Upper lobe of right lung (tissue), 1 donor: ENCODE measurements around the gene SCN9A. TPM values are rescaled to one million over a fixed set of nuclear protein-coding genes. Genes with fewer than 3 reads are reported as not detected.
"Not testable (repeated sequence)": the region's sequence is repeated elsewhere in the genome, so short reads cannot be mapped to it uniquely, and the experiment has no call there.

ENCODE experiments used
- ATAC-seq: fragments of 200-7000 bp; cut with Tn5 transposase; one replicate; pipeline ENCODE4 v1.9.1; 2020; ENCODE audit warnings: mild to moderate bottlenecking, moderate library complexity
- DNase-seq: peaks from one replicate; pipeline ENCODE4 v3.0.0-alpha.2; 2020
- H3K27ac ChIP-seq: fragments of 200-600 bp; one replicate; pipeline ENCODE4 v1.8.0; 2022
- H3K27me3 ChIP-seq: fragments of 200-600 bp; one replicate; pipeline ENCODE4 v1.8.0; 2022; ENCODE audit warnings: mild to moderate bottlenecking
- H3K36me3 ChIP-seq: fragments of 200-600 bp; one replicate; pipeline ENCODE4 v1.8.0; 2022
- H3K4me1 ChIP-seq: fragments of 200-600 bp; one replicate; pipeline ENCODE4 v1.8.0; 2022
- H3K4me3 ChIP-seq: fragments of 200-600 bp; one replicate; pipeline ENCODE4 v1.8.0; 2022; ENCODE audit warnings: mild to moderate bottlenecking
- H3K9me3 ChIP-seq: fragments of 200-600 bp; one replicate; pipeline ENCODE4 v1.8.0; 2022
- intact Hi-C: fragments of 100-400 bp; cut with DNase I; formaldehyde crosslinking; loops from one replicate; pipeline ENCODE4 v1.11.0; 2022
- total RNA-seq: library from RNA; stranded (reverse); fragmentation: NEBNext Ultra II Directional; extraction: Animal tissue kit (Norgen Biotek cat#: 25700); gene quantifications from one replicate; pipeline ENCODE4 v1.2.1, GENCODE V29; 2021
- TF ChIP-seq, protein P1 (sequence below): fragments of 200-600 bp; IDR thresholded peaks from one replicate; pipeline ENCODE4 v1.8.0; 2022; ENCODE audit warnings: antibody characterized with exemption
- donor health status: DM: no; HTN: yes; CAD: no; lungs with severe emphysema.

SCN9A gene
- total RNA-seq, 1 donor from 2014 or later = 10.5 TPM

DNA sequence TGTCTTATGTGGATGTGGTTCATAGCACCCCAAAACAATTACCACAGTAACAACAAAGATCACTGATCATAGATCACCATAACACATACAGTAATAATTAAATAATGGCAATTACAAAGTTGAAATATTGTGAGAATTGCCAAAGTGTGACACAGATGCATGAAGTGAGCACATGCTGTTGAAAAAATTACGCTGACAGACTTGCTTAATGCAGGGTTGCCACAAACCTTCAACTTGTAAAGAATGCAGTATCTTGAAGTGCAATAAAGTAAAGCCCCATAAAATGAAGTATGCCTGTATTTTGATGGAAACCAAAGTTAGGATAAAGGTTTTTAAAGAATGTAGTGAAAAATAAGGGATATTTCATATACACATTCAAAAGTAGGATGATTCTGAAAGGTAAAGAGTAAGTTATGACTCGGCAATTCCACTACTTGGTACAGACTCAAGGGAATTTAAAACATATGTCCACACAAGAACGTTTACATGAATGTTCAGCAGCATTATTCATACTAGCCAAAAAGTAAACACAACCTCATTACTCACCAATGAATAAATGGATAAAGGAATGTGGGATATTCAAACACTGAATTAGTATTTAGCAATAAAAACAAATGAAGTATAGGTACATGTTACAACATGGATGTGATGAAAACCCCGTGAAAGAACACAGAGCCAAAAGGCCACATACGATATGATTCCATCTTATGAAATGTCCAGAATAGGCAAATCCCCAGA, 61.6 kb downstream of the SCN9A start:
- no peak for DNase-seq
- H3K27me3 ChIP-seq = no peaks in the 10 kb centered on the region
- TF ChIP-seq, protein P1, sequence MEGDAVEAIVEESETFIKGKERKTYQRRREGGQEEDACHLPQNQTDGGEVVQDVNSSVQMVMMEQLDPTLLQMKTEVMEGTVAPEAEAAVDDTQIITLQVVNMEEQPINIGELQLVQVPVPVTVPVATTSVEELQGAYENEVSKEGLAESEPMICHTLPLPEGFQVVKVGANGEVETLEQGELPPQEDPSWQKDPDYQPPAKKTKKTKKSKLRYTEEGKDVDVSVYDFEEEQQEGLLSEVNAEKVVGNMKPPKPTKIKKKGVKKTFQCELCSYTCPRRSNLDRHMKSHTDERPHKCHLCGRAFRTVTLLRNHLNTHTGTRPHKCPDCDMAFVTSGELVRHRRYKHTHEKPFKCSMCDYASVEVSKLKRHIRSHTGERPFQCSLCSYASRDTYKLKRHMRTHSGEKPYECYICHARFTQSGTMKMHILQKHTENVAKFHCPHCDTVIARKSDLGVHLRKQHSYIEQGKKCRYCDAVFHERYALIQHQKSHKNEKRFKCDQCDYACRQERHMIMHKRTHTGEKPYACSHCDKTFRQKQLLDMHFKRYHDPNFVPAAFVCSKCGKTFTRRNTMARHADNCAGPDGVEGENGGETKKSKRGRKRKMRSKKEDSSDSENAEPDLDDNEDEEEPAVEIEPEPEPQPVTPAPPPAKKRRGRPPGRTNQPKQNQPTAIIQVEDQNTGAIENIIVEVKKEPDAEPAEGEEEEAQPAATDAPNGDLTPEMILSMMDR = no peak
- no peak overlapping the region for H3K4me3 ChIP-seq
- no peak for ATAC-seq
- H3K4me1 ChIP-seq = no peaks in the 10 kb centered on the region
- no peaks in the 10 kb centered on the region for H3K36me3 ChIP-seq
- no peaks in the 10 kb centered on the region for H3K9me3 ChIP-seq
- no peak overlapping the region for H3K27ac ChIP-seq
- intact Hi-C loops = no loop called here

DNA sequence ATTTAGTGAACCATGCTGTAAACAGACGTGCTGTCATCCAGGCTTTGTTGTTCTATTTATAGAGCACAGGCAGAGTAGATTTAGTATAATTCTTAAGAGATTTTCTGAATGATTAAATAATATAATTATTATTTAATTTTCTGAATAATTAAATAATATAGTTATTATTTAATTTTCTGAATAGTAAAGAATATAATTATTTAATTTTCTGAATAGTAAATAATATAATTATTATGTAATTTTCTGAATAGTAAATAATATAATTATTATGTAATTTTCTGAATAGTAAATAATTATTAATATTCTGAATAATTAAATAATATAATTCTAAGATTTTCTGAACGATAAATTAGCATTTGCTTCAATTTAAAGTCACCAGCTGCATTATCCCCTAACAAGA, 62.9 kb downstream of the SCN9A start:
- H3K4me1 ChIP-seq, DNase-seq, intact Hi-C loops, H3K9me3 ChIP-seq, H3K27ac ChIP-seq, ATAC-seq, H3K27me3 ChIP-seq, H3K4me3 ChIP-seq, H3K36me3 ChIP-seq: not testable (repeated sequence)

DNA sequence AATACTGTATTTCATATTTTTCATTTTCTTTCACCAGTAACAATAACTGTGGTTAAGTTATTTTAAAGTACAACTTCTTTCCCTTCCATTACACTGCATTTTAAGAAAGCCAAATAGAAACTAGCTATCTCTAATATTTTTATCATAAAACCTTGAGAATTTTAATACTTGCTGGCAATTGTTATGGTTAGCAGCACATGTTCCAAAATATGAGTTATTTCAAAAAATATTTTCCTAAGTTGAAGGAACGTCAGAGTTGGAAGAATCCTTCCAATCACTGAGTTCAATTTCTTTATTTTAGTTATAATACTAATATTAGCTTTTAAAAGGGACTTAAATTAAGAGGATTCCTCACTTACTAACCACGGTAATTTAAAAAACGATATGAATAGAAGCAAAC, 68.4 kb downstream of the SCN9A start:
- TF ChIP-seq, protein P1 = no peak
- ATAC-seq (no peak), DNase-seq (no peak)
- Histone ChIP-seq H3K4me1 (no peaks in the 10 kb centered on the region), H3K36me3 (no peaks in the 10 kb centered on the region), H3K27me3 (no peaks in the 10 kb centered on the region), H3K4me3 (no peak overlapping the region), H3K27ac (no peak overlapping the region), H3K9me3 (no peaks in the 10 kb centered on the region)
- intact Hi-C loops = no loop called here

DNA sequence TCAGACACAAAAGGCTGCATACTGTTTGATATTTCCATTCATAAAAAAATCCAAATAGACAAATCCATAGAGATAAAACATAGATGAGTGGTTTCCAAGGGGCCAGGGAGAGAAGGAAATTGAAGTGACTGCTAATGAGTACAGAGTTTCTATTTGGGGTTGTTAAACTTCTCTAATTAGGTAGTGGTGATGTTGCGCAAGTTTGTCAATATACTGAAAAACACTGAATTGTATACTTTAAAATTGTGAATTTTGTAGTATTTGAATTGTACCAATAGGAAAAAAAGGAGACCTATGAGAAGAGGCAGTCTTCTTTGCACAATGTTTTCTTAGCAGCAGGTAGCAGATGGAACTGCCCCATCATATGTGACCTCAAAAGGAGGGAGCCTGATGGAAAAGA, 71.1 kb downstream of the SCN9A start:
- no peak overlapping the region for H3K4me3 ChIP-seq
- H3K27ac ChIP-seq = no peak overlapping the region
- DNase-seq (no peak), ATAC-seq (no peak)
- no peaks in the 10 kb centered on the region for H3K4me1 ChIP-seq
- no peaks in the 10 kb centered on the region for H3K9me3 ChIP-seq
- intact Hi-C loops = no loop called here
- no peaks in the 10 kb centered on the region for H3K27me3 ChIP-seq
- TF ChIP-seq, protein P1 = no peak
- no peaks in the 10 kb centered on the region for H3K36me3 ChIP-seq

DNA sequence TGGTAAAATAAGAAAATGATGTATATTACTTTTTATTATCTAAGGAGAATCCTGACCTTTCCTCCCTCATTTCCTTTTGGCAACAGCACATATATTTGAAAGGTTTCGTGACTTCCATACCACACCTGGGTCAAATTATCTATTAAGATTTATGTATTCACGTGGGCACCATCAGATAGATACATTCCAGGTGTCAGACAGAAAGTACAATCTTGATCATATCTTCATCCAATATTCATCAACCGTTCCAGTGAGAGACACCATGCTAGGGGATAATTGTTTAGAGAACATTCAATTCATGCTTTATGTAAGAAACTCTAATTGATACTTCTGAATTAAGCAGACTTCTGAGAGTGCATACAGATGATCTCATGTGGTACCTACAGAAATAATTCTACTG, 73.7 kb downstream of the SCN9A start:
- TF ChIP-seq, protein P1 = no peak
- no peaks in the 10 kb centered on the region for H3K4me1 ChIP-seq
- DNase-seq (no peak), ATAC-seq (no peak)
- no peak overlapping the region for H3K27ac ChIP-seq
- intact Hi-C loops = no loop called here
- no peaks in the 10 kb centered on the region for H3K9me3 ChIP-seq
- no peak overlapping the region for H3K4me3 ChIP-seq
- H3K27me3 ChIP-seq = no peaks in the 10 kb centered on the region
- no peaks in the 10 kb centered on the region for H3K36me3 ChIP-seq

DNA sequence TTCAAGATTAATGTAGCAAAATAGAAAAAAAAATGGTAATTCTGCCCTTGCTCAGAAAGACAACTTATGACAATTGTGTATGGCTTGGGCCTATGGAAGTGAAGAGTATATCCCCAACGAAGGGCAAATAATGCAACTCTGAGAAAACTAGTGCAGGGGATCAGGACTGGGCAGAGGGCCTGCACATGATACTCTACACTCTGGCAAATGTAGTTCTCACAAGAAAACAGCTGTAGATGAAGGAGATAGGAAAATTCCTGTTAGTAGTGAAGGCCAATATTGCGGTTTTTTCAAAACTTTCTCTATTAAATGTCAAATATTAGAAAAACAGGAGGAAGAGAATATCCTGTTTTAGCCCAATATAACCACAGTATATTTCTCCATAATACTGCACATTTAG, 77.8 kb downstream of the SCN9A start:
- Histone ChIP-seq H3K36me3 (no peaks in the 10 kb centered on the region), H3K4me1 (no peaks in the 10 kb centered on the region), H3K9me3 (no peaks in the 10 kb centered on the region), H3K27ac (no peak overlapping the region), H3K27me3 (no peaks in the 10 kb centered on the region), H3K4me3 (no peak overlapping the region)
- ATAC-seq (no peak), DNase-seq (no peak)
- intact Hi-C loops = no loop called here
- TF ChIP-seq, protein P1 = no peak
